Stimulated activated CD4-positive, alpha-beta T cell treated with anti-CD3 and anti-CD28 coated beads, TNF-alpha, amount 100 ng/mL, for 48 hours (primary cell): ENCODE measurements around the gene FOXRED2.
A peak's percentile ranks its signal among the peaks of the same experiment; 100 is the strongest.
"Not testable (repeated sequence)": the region's sequence is repeated elsewhere in the genome, so short reads cannot be mapped to it uniquely, and the experiment has no call there.

Source experiments
- DNase-seq, 3 donors: peaks; one replicate each; pipeline ENCODE4 v3.0.0-alpha.2; 2020; ENCODE audit warnings: low read depth in 3 of 3

The FOXRED2 gene

GRCh38 chr22:36506637-36507517 is at the start of gene FOXRED2:
Gene FOXRED2, minus strand, starts transcription at chr22:36507040. Its CDS starts 618 bp downstream, at chr22:36506422.
- DNase-seq = peak; percentile 77 to 84 (median 78)

GRCh38 chr22:36554098-36554497 is 47.3 kb upstream of the FOXRED2 start:
- no peak for DNase-seq

- no peak for DNase-seq
Measured at GRCh38 chr22:36552289-36552688, 45.4 kb upstream of the FOXRED2 start.

GRCh38 chr22:36550701-36551495 is 44.1 kb upstream of the FOXRED2 start:
- no peak for DNase-seq

GRCh38 chr22:36549033-36549432 is 42.2 kb upstream of the FOXRED2 start:
- DNase-seq = no peak

- DNase-seq = no peak
Measured at GRCh38 chr22:36548606-36549005, 41.8 kb upstream of the FOXRED2 start.

- no peak for DNase-seq
Measured at GRCh38 chr22:36546932-36547331, 40.1 kb upstream of the FOXRED2 start.

- peak in 2 of 3 donors; percentile 7 to 31 for DNase-seq
Measured at GRCh38 chr22:36546092-36546804, 39.4 kb upstream of the FOXRED2 start.

- no peak for DNase-seq
Measured at GRCh38 chr22:36544107-36544620, 37.3 kb upstream of the FOXRED2 start.

- peak; percentile 16 to 47 (median 40) for DNase-seq
Measured at GRCh38 chr22:36541831-36542411, 35.1 kb upstream of the FOXRED2 start.

GRCh38 chr22:36540867-36541642 is 34.2 kb upstream of the FOXRED2 start:
- no peak for DNase-seq

- DNase-seq = no peak
Measured at GRCh38 chr22:36538529-36538928, 31.7 kb upstream of the FOXRED2 start.

GRCh38 chr22:36536717-36537116 is 29.9 kb upstream of the FOXRED2 start:
- no peak for DNase-seq

GRCh38 chr22:36533320-36533719 is 26.5 kb upstream of the FOXRED2 start:
- not testable (repeated sequence) for DNase-seq

GRCh38 chr22:36532466-36532865 is 25.6 kb upstream of the FOXRED2 start:
- DNase-seq = no peak

GRCh38 chr22:36528795-36529751 is 22.2 kb upstream of the FOXRED2 start, which contains the start of gene EIF3D:
Gene EIF3D, minus strand, starts transcription at chr22:36529166. Its CDS starts 3,045 bp downstream, at chr22:36526121.
- DNase-seq = peak; percentile 92 to 99 (median 94)

GRCh38 chr22:36528341-36528740 is 21.5 kb upstream of the FOXRED2 start:
- DNase-seq = no peak

- no peak for DNase-seq
Measured at GRCh38 chr22:36522662-36523061, 15.8 kb upstream of the FOXRED2 start.

- no peak for DNase-seq
Measured at GRCh38 chr22:36520423-36520822, 13.6 kb upstream of the FOXRED2 start.
